NCI-H345 treated with DMSO at 0.1 percent for 48 hours (cell line): Measurements from ENCODE around the gene LY6G6C.
A peak's percentile ranks its signal among the peaks of the same experiment; 100 is the strongest.
"Not testable (repeated sequence)": the region's sequence is repeated elsewhere in the genome, so short reads cannot be mapped to it uniquely, and the experiment has no call there.

Experiments used
- DNase-seq: peaks from one replicate; lab custom pipeline; 2025; ENCODE audit not compliant: unreplicated experiment; lab: John Stamatoyannopoulos, UW

Gene LY6G6C

DNA sequence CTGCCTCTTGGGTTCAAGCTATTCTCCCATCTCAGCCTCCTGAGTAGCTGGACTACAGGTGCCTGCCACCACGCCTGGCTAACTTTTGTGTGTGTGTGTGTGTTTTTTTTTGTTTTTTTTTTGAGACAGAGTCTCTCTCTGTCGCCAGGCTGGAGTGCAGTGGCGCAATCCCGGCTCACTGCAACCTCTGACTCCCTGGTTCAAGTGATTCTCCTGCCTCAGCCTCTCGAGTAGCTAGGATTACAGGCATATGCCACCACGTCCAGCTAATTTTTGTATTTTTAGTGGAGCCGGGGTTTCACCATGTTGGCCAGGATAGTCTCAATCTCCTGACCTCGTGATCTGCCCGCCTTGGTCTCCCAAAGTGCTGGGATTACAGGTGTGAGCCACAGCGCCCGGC is 12.4 kb downstream of the LY6G6C start:
- not testable (repeated sequence) for DNase-seq

DNA sequence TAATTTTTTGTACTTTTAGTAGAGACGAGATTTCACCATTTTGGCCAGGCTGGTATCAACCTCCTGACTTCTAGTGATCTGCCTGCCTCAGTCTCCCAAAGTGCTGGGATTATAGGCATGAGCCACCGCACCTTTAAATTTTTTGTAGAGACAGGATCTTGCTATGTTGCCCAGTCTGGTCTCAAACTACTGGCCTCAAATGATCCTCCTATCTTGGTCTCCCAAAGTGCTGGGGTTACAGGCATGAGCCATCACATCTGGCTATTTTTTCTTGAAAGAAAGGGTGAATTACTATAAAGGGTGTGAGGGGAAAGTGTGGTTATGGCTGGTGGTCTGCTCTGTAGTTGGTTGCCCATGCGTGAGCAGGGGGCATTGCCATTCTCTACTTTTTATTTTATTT is 13.3 kb downstream of the LY6G6C start:
- no peak for DNase-seq

DNA sequence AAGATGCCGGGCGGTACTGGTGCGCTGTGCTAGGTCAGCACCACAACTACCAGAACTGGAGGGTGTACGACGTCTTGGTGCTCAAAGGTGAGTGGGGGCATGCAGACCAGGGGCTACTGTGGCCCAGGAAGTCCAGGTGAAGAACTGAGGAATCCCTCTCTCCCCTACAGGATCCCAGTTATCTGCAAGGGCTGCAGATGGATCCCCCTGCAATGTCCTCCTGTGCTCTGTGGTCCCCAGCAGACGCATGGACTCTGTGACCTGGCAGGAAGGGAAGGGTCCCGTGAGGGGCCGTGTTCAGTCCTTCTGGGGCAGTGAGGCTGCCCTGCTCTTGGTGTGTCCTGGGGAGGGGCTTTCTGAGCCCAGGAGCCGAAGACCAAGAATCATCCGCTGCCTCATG is 13.8 kb downstream of the LY6G6C start:
- DNase-seq = no peak

DNA sequence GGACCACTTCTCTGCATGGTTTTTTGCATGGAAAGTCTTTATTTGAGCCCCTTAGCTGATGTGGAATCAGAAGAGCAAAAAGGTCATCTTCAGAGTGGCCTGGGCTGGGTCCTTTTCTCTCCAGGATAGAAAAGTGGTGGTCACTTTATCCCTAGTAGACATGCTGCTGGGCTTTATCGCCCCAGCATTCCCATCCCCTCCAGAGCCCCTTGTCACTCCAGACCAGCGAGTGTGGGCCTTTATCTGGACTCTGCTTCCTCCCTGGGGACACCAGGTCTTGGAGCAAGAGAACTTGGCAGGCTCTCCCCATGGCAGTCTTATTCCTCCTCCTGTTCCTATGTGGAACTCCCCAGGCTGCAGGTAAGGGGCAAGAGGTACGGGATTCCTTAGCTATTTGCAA is 14.9 kb downstream of the LY6G6C start, which contains the start of gene LY6G6F:
TSS of gene LY6G6F (plus strand) at position 268 of the 400 bp plus-strand sequence. CDS start at position 309, 41 bp downstream.
- DNase-seq = no peak

DNA sequence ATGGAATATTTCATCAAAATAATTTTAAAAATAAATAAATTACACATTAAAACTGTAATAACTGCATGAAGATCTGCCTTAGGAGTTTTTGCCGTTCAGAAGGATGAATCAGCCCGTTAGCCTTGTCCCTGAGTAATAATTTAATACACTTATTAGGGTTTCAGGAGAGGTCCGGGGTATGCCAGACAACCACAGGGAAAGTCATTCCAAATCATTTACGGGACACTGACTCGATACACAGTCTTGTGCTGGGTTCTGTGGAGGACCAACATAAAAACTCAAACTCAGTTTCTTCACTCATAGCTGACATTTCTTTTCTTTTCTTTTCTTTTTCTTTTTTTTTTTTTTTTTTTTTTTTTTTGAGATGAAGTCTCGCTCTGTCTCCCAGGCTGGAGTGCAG is 15.6 kb downstream of the LY6G6C start:
- no peak for DNase-seq

DNA sequence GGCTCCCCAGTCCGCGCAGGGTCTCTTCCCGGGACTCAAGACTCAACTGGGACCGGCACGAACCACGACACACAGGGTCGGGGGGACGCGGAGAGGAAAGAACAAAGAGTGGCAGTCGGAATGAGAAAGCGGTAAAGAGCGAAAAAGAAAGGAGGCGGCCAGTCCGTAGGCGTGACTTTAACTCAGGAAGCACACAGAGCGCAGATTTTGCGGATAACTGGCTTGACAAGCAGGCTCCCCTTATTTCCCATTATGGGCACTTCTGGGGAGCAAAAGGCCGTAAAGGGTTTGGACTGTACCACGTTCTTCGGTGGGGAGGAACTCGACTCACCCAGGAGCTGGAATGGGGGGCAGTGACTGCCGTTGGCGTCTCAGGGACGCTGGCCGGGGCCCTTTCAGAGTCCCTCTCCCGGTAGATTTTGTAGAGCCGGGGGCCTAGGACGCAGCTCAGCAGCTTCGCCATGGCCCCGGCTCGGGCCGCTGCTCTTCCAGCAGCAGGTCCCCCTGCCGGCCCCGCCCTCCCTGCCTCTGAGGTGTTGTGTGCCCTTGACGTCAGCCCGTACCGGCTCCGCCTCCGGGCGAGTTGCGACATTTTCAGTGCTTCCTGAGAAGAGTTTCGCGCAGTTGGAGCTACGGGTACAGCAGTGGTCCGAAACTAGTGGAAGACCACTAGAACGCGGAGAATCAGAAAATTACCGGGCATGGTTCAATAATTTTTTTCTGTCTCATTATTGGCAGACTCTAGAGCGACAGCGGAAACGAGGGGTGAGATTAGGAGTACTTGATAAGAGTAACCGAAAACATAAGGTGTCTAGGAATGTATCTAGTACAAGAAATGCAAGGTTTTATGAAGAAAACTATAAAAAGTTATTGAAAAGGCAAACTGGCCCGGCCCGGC is 18.5 kb downstream of the LY6G6C start, which contains the start of gene ABHD16A:
TSS of gene ABHD16A (minus strand) at position 506 of the 898 bp plus-strand sequence. CDS start at position 463, 43 bp downstream.
- peak; percentile 94 for DNase-seq

DNA sequence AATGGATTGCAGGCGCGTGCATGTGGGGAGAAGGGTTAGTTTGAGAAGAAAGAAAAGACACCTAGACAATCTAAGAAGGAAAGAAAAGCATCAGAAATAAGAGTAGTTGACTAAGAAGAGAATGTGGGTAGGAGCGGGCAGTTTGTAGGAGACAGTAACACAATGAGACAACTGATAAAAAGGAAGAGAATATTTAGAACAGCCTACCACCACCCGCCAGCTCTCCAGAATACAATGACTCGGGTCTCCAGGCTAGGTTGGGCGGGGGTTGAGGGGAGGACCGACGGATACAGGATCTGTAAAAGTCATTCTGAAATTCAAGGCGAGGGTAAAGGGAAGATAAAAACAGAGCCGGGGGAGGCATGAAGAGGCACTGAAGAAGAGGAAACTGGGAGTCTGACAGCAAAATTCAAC is 19.1 kb downstream of the LY6G6C start:
- DNase-seq = no peak

DNA sequence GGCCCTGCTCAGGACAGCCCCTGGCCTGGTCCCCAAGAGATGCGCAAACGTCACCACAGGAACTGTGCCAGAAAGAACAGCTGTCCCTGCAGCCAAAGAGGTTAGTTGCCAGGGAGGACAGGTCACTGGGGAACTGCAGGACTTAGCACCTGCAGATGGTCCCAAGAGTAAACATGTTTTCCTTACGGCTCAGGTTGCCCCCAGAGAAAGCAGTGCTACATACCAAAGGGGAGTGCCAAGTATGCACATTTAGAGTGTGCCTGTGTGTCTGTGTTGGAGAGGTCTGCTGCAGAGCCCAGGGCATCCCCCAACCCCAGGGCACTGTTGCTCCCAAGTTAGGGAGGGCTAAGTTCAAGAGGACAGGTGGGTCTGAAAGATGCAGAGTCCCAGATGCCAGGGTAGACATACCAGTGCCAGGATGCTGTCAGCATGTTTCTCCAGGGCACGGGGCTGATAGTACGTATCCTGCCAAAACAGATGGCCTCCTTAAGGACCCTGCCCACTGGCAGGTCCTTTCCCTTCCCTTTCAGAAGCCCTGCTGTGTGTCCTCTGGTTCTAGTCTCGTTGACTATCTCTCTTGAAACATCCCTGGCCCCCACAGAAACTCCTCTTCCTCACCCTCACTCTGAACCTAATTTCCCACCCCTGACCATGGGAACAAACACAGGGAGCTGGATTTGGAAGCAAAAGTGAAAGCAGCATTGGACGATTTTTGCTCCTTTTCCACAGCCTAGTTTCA is 19.7 kb downstream of the LY6G6C start:
- DNase-seq = no peak

DNA sequence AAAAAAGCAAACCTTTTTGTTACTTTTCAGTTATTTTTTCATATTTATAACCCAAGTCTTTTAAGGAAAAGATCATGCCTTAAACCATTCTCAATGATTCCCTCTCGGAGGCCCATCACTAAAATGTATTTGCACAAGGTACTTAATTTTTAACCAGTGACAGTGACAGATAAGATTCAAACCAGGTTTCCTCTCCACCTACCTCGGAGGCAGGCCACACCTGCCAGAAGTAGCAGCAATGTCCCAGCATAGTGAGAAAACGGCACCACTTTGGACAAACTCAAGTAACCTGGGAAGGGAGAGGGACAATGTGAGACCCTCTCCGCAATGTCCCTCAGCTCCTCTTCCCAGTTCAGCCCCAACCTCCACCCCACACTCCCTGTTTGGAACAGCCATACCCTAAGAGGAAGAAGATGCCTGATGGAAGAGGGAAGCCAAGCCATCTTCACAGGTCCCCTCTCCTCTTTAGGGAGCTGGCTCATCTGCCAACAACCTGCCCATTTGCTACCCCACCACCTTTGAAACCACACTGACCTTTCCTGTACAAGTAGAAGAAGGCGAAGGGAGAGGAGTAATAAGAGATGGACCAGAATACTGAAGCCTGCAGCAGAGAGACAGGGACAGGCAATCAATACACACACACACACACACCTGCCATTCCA is 20.7 kb downstream of the LY6G6C start:
- DNase-seq = no peak

DNA sequence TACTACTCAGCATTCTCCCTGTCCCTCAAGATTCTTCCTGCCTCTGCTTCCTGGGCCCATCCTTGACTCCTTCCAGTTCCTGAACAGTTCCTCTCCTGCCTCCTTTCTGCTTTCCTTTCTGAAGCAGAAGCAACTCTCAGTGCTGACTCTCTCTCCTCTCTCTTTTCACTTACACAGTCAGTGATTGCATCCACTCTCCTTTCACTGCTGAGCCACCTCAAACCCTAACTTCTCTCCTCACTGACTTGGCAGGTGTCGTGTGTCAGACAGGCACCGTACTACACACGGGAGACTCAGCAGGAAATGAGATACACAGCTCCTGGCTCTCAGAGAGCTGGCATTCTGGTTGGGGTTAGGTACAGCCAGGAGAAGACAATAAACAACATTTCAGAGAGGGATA is 24.0 kb downstream of the LY6G6C start:
- no peak for DNase-seq

DNA sequence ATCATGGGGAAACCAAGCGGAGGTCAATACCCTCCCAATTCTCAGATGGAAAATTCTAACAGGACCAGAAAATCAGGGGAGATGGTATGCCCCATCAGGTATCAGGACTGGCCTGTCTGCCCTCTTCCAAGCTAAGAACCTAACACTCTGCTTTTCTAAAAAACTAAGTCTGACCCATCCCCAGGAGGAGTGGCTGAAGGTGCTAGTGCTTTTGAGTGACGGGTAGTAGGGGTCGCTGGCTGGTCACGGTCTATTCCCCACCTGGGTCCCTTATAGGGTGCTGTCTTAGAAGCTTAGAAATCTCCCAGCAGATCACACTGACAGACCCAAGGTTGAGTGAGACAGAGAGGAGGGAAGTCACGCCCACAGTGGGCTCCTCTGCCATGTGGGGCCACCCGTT is 28.0 kb downstream of the LY6G6C start:
- no peak for DNase-seq

DNA sequence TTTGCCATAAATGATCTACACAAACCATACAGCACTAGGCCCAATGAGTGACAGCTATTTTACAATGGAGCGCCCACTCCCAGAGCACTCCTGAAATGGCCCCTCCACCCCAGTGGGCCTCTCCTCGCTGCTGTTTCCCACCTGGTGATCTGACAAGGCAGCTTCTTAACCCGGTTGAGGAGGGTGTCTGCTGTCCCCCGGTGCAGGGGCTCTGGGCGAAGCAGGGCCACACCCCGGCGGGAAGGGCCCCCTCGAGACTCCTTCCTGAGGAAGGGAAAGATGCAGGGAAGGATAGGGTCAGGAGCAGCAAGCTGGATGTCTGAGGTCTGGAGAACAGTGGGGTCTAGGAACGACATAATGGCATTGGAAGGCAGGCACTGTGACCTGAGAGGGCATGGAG is 28.7 kb downstream of the LY6G6C start:
- DNase-seq = no peak

DNA sequence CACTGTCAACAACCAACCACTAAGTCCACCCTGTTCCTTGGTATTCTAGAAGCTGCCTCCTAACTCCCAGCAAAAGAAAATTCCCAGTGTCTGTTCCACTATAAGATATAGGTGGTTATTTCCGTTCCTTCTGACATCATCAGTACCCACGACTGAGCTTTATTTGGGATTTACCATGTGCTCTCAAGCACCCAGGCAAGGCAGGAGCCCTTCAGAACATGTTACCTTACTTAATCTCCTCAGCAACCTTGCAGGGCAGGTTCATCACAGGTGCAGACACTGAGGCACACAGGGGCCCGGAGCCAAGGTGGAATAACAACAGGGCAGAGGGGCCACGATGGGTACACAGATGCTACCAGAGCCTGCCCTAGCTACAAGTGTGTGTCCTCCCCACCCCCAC is 29.2 kb downstream of the LY6G6C start:
- no peak for DNase-seq

DNA sequence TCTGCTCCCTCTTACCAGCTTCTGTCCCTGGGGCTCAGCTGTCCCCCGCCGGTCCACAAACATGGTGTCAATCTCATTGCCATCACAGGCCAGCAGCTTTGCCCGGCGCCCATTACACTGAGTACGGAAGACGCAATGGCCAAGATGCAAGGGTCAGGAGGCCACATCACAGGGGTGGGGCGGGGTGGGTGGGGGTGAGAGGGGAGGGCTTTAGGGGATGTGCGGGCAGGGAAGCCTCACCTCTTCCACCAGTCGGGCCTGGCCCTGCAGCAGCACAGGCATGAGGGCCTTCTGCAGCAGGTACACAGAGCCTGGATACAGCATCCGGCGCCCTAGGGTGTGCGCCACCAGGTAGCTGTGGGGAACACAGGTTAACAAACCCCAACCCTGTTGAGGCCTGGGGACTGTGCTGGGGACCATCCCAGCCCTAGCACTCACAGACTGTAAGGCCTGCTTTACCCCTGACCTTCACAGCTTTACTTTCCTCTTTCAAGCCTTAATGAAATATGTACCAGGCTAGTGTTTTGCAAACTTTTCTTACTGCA is 29.9 kb downstream of the LY6G6C start:
- DNase-seq = no peak

DNA sequence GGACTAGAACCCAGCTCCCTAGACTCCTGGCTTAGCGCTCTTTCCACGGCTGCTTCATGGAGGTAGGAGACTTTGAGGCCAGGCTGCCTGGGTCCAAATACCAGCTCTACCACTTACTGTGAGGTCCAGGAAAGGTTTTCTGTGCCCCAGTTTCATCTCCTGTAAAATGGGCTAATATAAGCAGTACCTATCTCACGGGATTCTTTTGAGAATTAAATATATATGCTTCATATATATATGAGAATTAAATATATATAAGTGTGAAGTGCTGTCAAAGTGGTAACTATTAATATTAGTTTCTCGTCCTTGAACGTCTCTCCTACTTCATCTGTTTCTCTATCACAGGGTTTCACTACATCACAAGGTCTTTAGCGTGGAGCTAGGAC is 30.5 kb downstream of the LY6G6C start:
- no peak for DNase-seq

DNA sequence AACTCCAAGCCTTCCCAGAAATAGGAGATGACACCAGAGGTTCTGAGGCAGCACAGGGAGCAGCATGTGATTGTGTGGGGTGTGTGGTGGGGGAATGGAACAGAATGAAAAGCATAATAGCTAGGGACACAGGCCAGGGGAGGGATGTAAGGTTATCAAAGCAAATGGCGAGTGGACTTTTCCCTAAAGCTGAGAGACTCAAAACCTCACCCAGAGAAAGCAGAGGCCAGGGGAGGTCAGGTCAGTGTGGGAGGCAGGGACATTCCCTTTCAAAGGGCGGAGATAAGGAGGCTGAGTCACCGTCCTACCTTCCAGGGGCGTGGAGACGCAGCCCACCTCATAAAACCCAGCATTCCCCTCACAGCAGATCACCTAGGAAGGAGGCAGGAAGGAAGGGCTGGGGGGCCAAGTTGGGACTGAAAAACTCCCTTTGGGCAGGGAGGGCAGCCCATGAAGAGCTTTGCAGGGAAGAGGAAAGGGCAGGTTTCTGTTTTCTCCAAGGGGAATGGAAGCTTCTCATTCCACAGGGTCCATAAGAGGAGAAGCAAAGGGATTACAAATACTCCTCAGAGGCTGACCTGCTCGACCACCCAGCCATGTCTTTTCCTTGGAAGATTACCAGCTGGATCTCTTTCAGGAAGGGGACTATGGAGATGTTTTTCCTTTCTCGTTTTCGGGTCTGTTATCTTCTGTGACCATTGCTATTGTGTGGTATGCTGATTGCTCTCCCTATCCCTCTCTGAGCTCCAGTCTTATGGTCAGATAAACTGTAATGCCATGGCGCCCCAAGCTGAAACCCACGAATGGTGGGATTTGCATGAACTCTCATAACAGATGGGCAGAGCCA is 31.1 kb downstream of the LY6G6C start:
- DNase-seq = no peak

DNA sequence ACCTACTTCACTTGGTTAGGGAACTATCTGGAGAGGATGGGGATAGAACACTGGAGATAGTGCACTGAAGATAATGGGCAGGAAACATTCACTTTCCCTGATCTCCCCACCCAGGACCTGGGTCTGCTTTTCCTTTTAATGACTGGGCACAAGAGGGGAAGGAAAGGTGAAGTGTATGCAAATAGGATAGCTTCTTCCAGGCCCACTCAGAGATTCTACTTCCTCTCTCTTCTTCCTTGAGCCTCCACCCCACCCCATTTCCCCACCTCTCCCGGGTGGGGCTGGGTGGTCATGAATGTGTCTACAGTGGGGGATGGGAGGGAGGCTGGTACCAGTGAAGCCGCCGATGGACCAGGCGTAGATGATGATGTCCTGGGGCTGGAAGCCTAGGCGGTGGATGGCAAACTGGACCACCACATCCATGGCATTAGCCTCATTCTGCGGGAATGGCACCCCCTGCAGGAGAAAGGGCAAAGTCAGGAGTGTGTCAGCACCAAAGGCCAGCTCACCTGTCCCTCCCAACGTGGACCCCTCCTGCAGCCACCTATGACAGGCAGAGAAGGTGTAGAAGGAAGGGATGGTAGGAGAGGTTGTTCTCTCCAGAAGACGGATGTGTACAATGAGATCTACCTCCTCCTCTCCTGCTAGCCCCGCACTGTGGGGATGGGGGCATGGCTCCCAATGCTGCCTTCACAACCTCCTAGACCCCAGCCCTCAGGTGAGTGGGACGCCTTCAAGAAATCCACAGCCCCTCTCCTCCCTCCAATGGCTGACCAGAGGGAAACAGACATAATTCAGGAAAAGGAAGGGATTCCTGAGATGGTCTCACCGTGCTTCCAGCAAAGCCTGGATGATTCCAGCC is 32.1 kb downstream of the LY6G6C start:
- DNase-seq = no peak

DNA sequence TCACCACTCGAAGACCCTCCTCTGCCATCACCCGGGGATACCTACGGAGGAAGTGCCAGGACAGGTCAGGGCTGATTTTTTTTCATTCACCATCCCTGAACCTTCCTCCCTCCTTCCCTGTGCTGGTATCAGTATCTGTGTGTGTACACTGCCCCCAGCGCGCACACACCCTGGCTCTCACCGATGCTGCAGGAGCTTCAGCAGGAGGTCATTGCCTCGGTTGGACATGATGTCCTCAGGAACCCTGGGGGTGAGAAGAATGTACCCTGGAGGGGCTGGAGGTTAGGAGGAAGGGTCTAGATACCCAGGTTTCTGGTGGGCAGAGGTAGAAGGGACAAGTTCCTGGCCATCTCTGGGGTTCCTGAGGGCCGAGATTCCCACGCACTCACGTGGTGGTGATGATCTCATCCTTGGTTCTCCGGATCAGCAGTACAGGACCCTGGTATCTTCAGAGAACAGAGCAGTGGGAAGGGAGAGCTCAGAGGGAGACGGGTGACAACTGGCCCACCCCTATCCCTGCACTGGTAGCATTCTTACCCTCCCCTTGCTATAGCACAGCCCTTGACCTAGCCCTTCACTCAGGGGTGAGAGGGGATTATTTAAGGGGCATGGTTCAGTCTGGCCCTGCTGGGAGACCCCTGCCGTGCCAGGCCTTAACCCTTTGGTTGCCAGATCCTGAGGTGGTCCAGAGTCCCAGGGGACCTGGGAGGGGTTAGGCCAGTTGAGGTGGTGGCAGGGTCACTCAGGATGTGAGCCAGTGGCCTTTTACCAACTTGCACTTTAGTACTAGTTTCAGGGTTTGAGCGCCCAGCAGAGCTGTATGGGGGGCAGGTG is 33.5 kb downstream of the LY6G6C start:
- no peak for DNase-seq

DNA sequence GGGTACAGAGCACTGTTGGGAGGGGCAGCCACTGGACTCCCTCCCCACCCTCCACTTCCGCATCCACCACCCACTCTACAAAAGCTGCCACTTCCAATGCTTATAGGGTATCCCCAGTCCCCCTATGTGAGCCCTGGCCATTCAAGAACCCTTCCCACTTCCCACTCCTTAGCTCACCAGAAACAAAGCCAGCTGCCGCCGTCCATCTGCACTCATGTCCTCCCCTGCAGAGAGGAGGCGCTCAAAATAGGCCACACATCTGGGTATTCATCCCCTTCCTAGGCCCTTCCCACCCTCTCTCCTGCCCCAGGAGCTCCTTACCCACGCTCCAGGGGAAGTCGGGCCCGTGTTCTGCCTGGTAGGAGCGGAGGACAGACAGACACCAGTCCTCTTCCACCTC is 34.2 kb downstream of the LY6G6C start:
- DNase-seq = no peak
